Panc1 (cell line): ENCODE data around the gene PLA2G15. TPM values are rescaled to one million over a fixed set of nuclear protein-coding genes. Genes with fewer than 3 reads are reported as not detected.

Source experiments
- ATAC-seq: fragments of 200-7000 bp; cut with Tn5 transposase; 2 replicates; pipeline ENCODE4 v1.9.1; 2020; ENCODE audit warnings: mild to moderate bottlenecking, moderate library complexity
- BruUV-seq: library from RNA; stranded (reverse); fragments of 400-500 nt; replicated peaks from 2 replicates; lab custom pipeline; 2021; lab: Mats Ljungman, UMichigan
- CTCF ChIA-PET: fragments of 300-600 bp; sonication (Branson Sonifier 250); formaldehyde crosslinking; loops from one replicate; lab custom pipeline; 2022; ENCODE audit warnings: antibody characterized with exemption; lab: Charles Lee
- POLR2A ChIA-PET: fragments of 300-600 bp; sonication (Branson Sonifier 250); formaldehyde crosslinking; loops from one replicate; lab custom pipeline; 2022; ENCODE audit warnings: antibody characterized with exemption; lab: Charles Lee
- DNase-seq: peaks from one replicate; pipeline ENCODE4 v3.0.0-alpha.2; 2010; ENCODE audit warnings: low read depth, low spot score
- H3K27ac ChIP-seq: 2 replicates; pipeline ENCODE4 v1.5.1; 2011; ENCODE audit warnings: mild to moderate bottlenecking, low read length, inconsistent platforms
- H3K27me3 ChIP-seq: fragments of 200-500 bp; sonication (Bioruptor generic); 2 replicates; pipeline ENCODE4 v1.6.0; 2014; ENCODE audit warnings: low read length, inconsistent platforms; ENCODE audit not compliant: control insufficient read depth, insufficient read depth
- H3K36me3 ChIP-seq: fragments of 200-500 bp; sonication (Bioruptor generic); 2 replicates; pipeline ENCODE4 v1.5.1; 2014; ENCODE audit warnings: inconsistent platforms, mild to moderate bottlenecking, low read length, moderate library complexity; ENCODE audit not compliant: control insufficient read depth, insufficient read depth
- H3K4me1 ChIP-seq: 2 replicates; pipeline ENCODE4 v1.5.1; 2011; ENCODE audit warnings: inconsistent platforms, mild to moderate bottlenecking, low read length, moderate library complexity; ENCODE audit not compliant: control insufficient read depth, insufficient read depth
- H3K4me3 ChIP-seq, 2 experiments: 2 replicates each; pipeline ENCODE4 v1.5.1; 2011 to 2012; ENCODE audit warnings: low read depth in 2 of 2, low read length in 2 of 2, mild to moderate bottlenecking in 2 of 2, inconsistent platforms in 1 of 2, moderate library complexity in 1 of 2
- H3K9me3 ChIP-seq: fragments of 200-500 bp; sonication (Bioruptor generic); 2 replicates; pipeline ENCODE4 v1.5.1; 2014; ENCODE audit warnings: low read depth, mild to moderate bottlenecking, inconsistent platforms, low read length, moderate library complexity; ENCODE audit not compliant: control insufficient read depth, insufficient read depth
- POLR2AphosphoS5 ChIP-seq: IDR thresholded peaks from 2 replicates; pipeline ENCODE4 v1.6.1; 2012; ENCODE audit warnings: mild to moderate bottlenecking, low read depth, low read length, moderate library complexity
- REST ChIP-seq, 2 experiments: IDR thresholded peaks; 2 replicates each; pipeline ENCODE4 v1.6.1; 2011 to 2012; ENCODE audit warnings: low read depth in 2 of 2, control low read depth in 1 of 2, low read length in 1 of 2, mild to moderate bottlenecking in 1 of 2, moderate library complexity in 1 of 2; ENCODE audit not compliant: insufficient read depth in 1 of 2
- SIN3A ChIP-seq: IDR thresholded peaks from 2 replicates; pipeline ENCODE4 v1.6.1; 2012; ENCODE audit warnings: low read depth, mild to moderate bottlenecking, low read length, moderate library complexity, borderline replicate concordance; ENCODE audit not compliant: insufficient read depth
- TCF7L2 ChIP-seq: IDR thresholded peaks from 2 replicates; pipeline ENCODE4 v1.6.1; 2011; ENCODE audit warnings: mild to moderate bottlenecking, low read depth, low read length, inconsistent platforms
- in situ Hi-C: cut with HindIII; loops from 2 replicates; pipeline ENCODE4 v1.10.0; 2016; ENCODE audit warnings: low sequenced_read_pairs, low pct_unique_long_range_greater_than_20kb
- intact Hi-C: fragments of 100-400 bp; cut with micrococcal nuclease; formaldehyde crosslinking; loops from one replicate; pipeline ENCODE4 v1.10.0; 2022; ENCODE audit not compliant: unreplicated experiment
- total RNA-seq: library from RNA; stranded (reverse); gene quantifications from one replicate; pipeline ENCODE4 v1.2.1, GENCODE V29; 2021; ENCODE audit not compliant: unreplicated experiment
- TF ChIP-seq, protein P1 (sequence below): fragments of 450-650 bp; IDR thresholded peaks from 2 replicates; pipeline ENCODE4 v1.5.1; 2017; ENCODE audit warnings: mild to moderate bottlenecking

Gene PLA2G15
- total RNA-seq, 1 experiment from 2014 or later: 14.3 TPM

GRCh38 chr16:68255712-68256111, 10.5 kb downstream of the PLA2G15 start:
- BruUV-seq: no TSS peak
- intact Hi-C loops: no loop called here
- ChIA-PET POLR2A (interaction anchor here (0.7 kb wide), 1 partner anchor 14 kb away, joined by 3 read pairs; no protein-coding TSS in a partner anchor), CTCF (no interaction called here)
- in situ Hi-C loops: no loop called here
- Histone ChIP-seq H3K9me3 (no peaks in the 10 kb centered on the region), H3K27ac (no peak overlapping the region), H3K4me3 (no peak overlapping the region), H3K4me1 (no peaks in the 10 kb centered on the region; the same call in 1 of the 2 replicates), H3K36me3 (no peaks in the 10 kb centered on the region), H3K27me3 (no peaks in the 10 kb centered on the region)
- DNase-seq: no peak
- TF ChIP-seq REST (IDR thresholded peaks at IDR 0.05; ENCODE audit: insufficient read depth in 1 of 2, low read depth in 2 of 2, low read length in 1 of 2) (no peak), POLR2AphosphoS5 (no peak), TCF7L2 (no peak), SIN3A (no peak)
- TF ChIP-seq, protein P1, sequence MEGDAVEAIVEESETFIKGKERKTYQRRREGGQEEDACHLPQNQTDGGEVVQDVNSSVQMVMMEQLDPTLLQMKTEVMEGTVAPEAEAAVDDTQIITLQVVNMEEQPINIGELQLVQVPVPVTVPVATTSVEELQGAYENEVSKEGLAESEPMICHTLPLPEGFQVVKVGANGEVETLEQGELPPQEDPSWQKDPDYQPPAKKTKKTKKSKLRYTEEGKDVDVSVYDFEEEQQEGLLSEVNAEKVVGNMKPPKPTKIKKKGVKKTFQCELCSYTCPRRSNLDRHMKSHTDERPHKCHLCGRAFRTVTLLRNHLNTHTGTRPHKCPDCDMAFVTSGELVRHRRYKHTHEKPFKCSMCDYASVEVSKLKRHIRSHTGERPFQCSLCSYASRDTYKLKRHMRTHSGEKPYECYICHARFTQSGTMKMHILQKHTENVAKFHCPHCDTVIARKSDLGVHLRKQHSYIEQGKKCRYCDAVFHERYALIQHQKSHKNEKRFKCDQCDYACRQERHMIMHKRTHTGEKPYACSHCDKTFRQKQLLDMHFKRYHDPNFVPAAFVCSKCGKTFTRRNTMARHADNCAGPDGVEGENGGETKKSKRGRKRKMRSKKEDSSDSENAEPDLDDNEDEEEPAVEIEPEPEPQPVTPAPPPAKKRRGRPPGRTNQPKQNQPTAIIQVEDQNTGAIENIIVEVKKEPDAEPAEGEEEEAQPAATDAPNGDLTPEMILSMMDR: no peak
- no peak for ATAC-seq

- no peak overlapping the region for H3K4me3 ChIP-seq
- in situ Hi-C loops (no loop called here), intact Hi-C loops (no loop called here)
- no TSS peak for BruUV-seq
- DNase-seq (no peak), ATAC-seq (no peak)
- ChIA-PET CTCF (no interaction called here), POLR2A (no interaction called here)
- no peaks in the 10 kb centered on the region for H3K36me3 ChIP-seq
- no peaks in the 10 kb centered on the region for H3K27me3 ChIP-seq
- no peak for TF ChIP-seq REST (IDR thresholded peaks at IDR 0.05; ENCODE audit: insufficient read depth in 1 of 2, low read depth in 2 of 2, low read length in 1 of 2)
- no peak for TF ChIP-seq SIN3A
- TF ChIP-seq TCF7L2: no peak
- TF ChIP-seq, protein P1: no peak
- TF ChIP-seq POLR2AphosphoS5: no peak
- no peaks in the 10 kb centered on the region for H3K9me3 ChIP-seq
- H3K27ac ChIP-seq: no peak overlapping the region
- no peaks in the 10 kb centered on the region; the same call in 1 of the 2 replicates for H3K4me1 ChIP-seq
These were observed 12.2 kb downstream of the PLA2G15 start for GRCh38 chr16:68257251-68257905.
